ENCODE measurements around the gene TP73.

The TP73 gene

GRCh38 chr1:3768811-3769390 lies 116.6 kb downstream of the TP73 start:
- DNase-seq (ENCODE audit: low spot score): no peak

GRCh38 chr1:3770047-3770765 lies 117.9 kb downstream of the TP73 start:
- no peak for DNase-seq (ENCODE audit: low spot score)

GRCh38 chr1:3771108-3772026 lies 119.1 kb downstream of the TP73 start:
- DNase-seq (ENCODE audit: low spot score): no peak

GRCh38 chr1:3772027-3772714 lies 119.9 kb downstream of the TP73 start:
- peak; percentile 88 for DNase-seq (ENCODE audit: low spot score)

- DNase-seq (ENCODE audit: low spot score): peak; percentile 51
Measured at GRCh38 chr1:3772715-3773571, 120.6 kb downstream of the TP73 start, which contains the start of gene SMIM1. Gene SMIM1 (plus strand): TSS chr1:3772749. CDS start chr1:3775374, 2,625 bp downstream.

- peak; percentile 51 for DNase-seq (ENCODE audit: low spot score)
Measured at GRCh38 chr1:3773572-3774275, 121.4 kb downstream of the TP73 start.

GRCh38 chr1:3774276-3774945 lies 122.1 kb downstream of the TP73 start:
- peak; percentile 46 for DNase-seq (ENCODE audit: low spot score)

- DNase-seq (ENCODE audit: low spot score): peak; percentile 78
Measured at GRCh38 chr1:3774946-3775489, 122.7 kb downstream of the TP73 start.

- DNase-seq (ENCODE audit: low spot score): peak; percentile 88
Measured at GRCh38 chr1:3775490-3776230, 123.3 kb downstream of the TP73 start.

- no peak for DNase-seq (ENCODE audit: low spot score)
Measured at GRCh38 chr1:3776231-3776961, 124.1 kb downstream of the TP73 start.

GRCh38 chr1:3777078-3777547 lies 124.8 kb downstream of the TP73 start:
- DNase-seq (ENCODE audit: low spot score): no peak

GRCh38 chr1:3777647-3778589 lies 125.6 kb downstream of the TP73 start:
- no peak for DNase-seq (ENCODE audit: low spot score)

- no peak for DNase-seq (ENCODE audit: low spot score)
Measured at GRCh38 chr1:3778590-3779264, 126.4 kb downstream of the TP73 start.

GRCh38 chr1:3779265-3779911 lies 127.1 kb downstream of the TP73 start:
- DNase-seq (ENCODE audit: low spot score): no peak

- DNase-seq (ENCODE audit: low spot score): no peak
Measured at GRCh38 chr1:3779912-3780416, 127.6 kb downstream of the TP73 start.

GRCh38 chr1:3780901-3781300 lies 128.6 kb downstream of the TP73 start:
- DNase-seq (ENCODE audit: low spot score): no peak

All from hematopoietic multipotent progenitor cell treated with erythropoietin and hydrocortisone succinate and interleukin-3 and kit ligand, for 17 days (in vitro differentiated cells).